HCT116 (cell line): ENCODE data around the gene ALKBH1. TPM values are rescaled to one million over a fixed set of nuclear protein-coding genes. Genes with fewer than 3 reads are reported as not detected.

Experiments used
- ATAC-seq: fragments of 200-7000 bp; cut with Tn5 transposase; 2 replicates; pipeline ENCODE4 v1.9.1; 2020; ENCODE audit warnings: mild to moderate bottlenecking, moderate library complexity
- BruUV-seq: library from RNA; stranded (reverse); fragments of 400-500 nt; replicated peaks from 2 replicates; lab custom pipeline; 2021; lab: Mats Ljungman, UMichigan
- CTCF ChIA-PET: fragments of 300-600 bp; sonication (Branson Sonifier 250); formaldehyde crosslinking; loops from one replicate; lab custom pipeline; 2021; ENCODE audit warnings: antibody characterized with exemption; lab: Charles Lee
- POLR2A ChIA-PET: fragments of 300-600, 350-600 bp; sonication (Branson Sonifier 250); formaldehyde crosslinking; loops from one replicate; lab custom pipeline; 2021; ENCODE audit warnings: antibody characterized with exemption; lab: Charles Lee
- RAD21 ChIA-PET, 2 experiments: fragments of 300-600 bp; sonication (Branson Sonifier 250); formaldehyde crosslinking; loops; one replicate each; lab custom pipeline; 2023; ENCODE audit warnings: low total read pairs in 2 of 2; ENCODE audit not compliant: uncharacterized antibody in 2 of 2, unreplicated experiment in 2 of 2, low non-redundant PET in 1 of 2; lab: Charles Lee
- DNase-seq: peaks from one replicate; pipeline ENCODE4 v3.0.0-alpha.2; 2010; ENCODE audit warnings: low read depth, low spot score
- H2AFZ ChIP-seq: fragments of 200-600 bp; shearing (Covaris generic), sonication (generic); 2 replicates; pipeline ENCODE4 v1.6.1; 2017; ENCODE audit warnings: low read depth, mixed run types, mixed read lengths, antibody characterized with exemption, low read length; ENCODE audit not compliant: poor library complexity, severe bottlenecking
- H3K27ac ChIP-seq: 2 replicates; pipeline ENCODE4 v1.5.1; 2012; ENCODE audit warnings: low read depth, low read length
- H3K27me3 ChIP-seq: fragments of 200-600 bp; sonication (generic); 2 replicates; pipeline ENCODE4 v1.6.1; 2016; ENCODE audit warnings: mixed run types, low read length, mixed read lengths; ENCODE audit not compliant: insufficient read depth
- H3K36me3 ChIP-seq, 2 experiments: fragments of 200-500 bp in 1 of 2; fragments of 200-600 bp in 1 of 2; sonication (Bioruptor generic) in 1 of 2; sonication (generic) in 1 of 2; 2 replicates each; pipeline versions ENCODE4 v1.5.1 to v1.6.1; 2014 to 2016; ENCODE audit warnings: low read length in 2 of 2, inconsistent platforms in 1 of 2, mixed read lengths in 1 of 2, mixed run types in 1 of 2; ENCODE audit not compliant: insufficient read depth in 2 of 2, control insufficient read depth in 1 of 2
- H3K4me1 ChIP-seq, 2 experiments: fragments of 200-600 bp in 1 of 2; sonication (generic) in 1 of 2; 2 replicates each; pipeline versions ENCODE4 v1.5.1 to v1.6.1; 2012 to 2017; ENCODE audit warnings: low read length in 2 of 2, inconsistent platforms in 1 of 2, mild to moderate bottlenecking in 1 of 2, mixed read lengths in 1 of 2, mixed run types in 1 of 2, moderate library complexity in 1 of 2; ENCODE audit not compliant: insufficient read depth in 2 of 2, control insufficient read depth in 1 of 2
- H3K4me2 ChIP-seq: fragments of 200-600 bp; sonication (generic); 2 replicates; pipeline ENCODE4 v1.6.1; 2017; ENCODE audit warnings: mixed run types, low read length, mixed read lengths
- H3K4me3 ChIP-seq, 2 experiments: fragments of 200-600 bp in 1 of 2; sonication (generic) in 1 of 2; replicated peaks in 1 of 2; 2 replicates each; pipeline ENCODE4 v1.5.1; 2011 to 2016; ENCODE audit warnings: low read length in 2 of 2, control low read depth in 1 of 2, low read depth in 1 of 2, mild to moderate bottlenecking in 1 of 2, mixed read lengths in 1 of 2, mixed run types in 1 of 2
- H3K79me2 ChIP-seq: fragments of 200-600 bp; sonication (generic); 2 replicates; pipeline ENCODE4 v1.6.1; 2017; ENCODE audit warnings: mild to moderate bottlenecking, mixed run types, low read length, moderate library complexity, mixed read lengths; ENCODE audit not compliant: insufficient read depth
- H3K9ac ChIP-seq: fragments of 200-600 bp; sonication (generic); 2 replicates; pipeline ENCODE4 v1.6.1; 2016; ENCODE audit warnings: low read length, mixed read lengths
- H3K9me2 ChIP-seq: fragments of 200-600 bp; sonication (generic), shearing (Covaris generic); 2 replicates; pipeline ENCODE4 v1.6.1; 2017; ENCODE audit warnings: mixed run types, mild to moderate bottlenecking, moderate library complexity; ENCODE audit not compliant: insufficient read depth
- H3K9me3 ChIP-seq, 2 experiments: fragments of 200-500 bp in 1 of 2; fragments of 200-600 bp in 1 of 2; sonication (Bioruptor generic) in 1 of 2; sonication (generic) in 1 of 2; 2 replicates each; pipeline ENCODE4 v1.6.1; 2014 to 2017; ENCODE audit warnings: low read length in 2 of 2, mixed read lengths in 2 of 2, inconsistent platforms in 1 of 2, low read depth in 1 of 2, mild to moderate bottlenecking in 1 of 2, mixed run types in 1 of 2, moderate library complexity in 1 of 2; ENCODE audit not compliant: control insufficient read depth in 1 of 2, insufficient read depth in 1 of 2
- H4K20me1 ChIP-seq: fragments of 200-600 bp; sonication (generic), shearing (Covaris generic); 2 replicates; pipeline ENCODE4 v1.6.1; 2017; ENCODE audit warnings: mixed run types, mild to moderate bottlenecking, moderate library complexity; ENCODE audit not compliant: insufficient read depth
- CBX3 ChIP-seq: IDR thresholded peaks from 2 replicates; pipeline ENCODE4 v1.6.1; 2012; ENCODE audit warnings: low read depth
- EZH2phosphoT487 ChIP-seq: fragments of 200-600 bp; IDR thresholded peaks from 2 replicates; pipeline ENCODE4 v1.6.1; 2018; ENCODE audit warnings: antibody characterized with exemption, borderline replicate concordance
- POLR2A ChIP-seq: IDR thresholded peaks from 2 replicates; pipeline ENCODE4 v1.7.0; 2011; ENCODE audit warnings: borderline replicate concordance; ENCODE audit not compliant: insufficient read depth, insufficient read length; ENCODE audit errors: extremely low read depth
- POLR2AphosphoS5 ChIP-seq: IDR thresholded peaks from 2 replicates; pipeline ENCODE4 v1.6.1; 2011; ENCODE audit warnings: mild to moderate bottlenecking, low read depth, low read length, moderate library complexity
- RAD21 ChIP-seq: IDR thresholded peaks from 2 replicates; pipeline ENCODE4 v1.6.1; 2012; ENCODE audit warnings: low read depth, mild to moderate bottlenecking
- SIN3A ChIP-seq: IDR thresholded peaks from 2 replicates; pipeline ENCODE4 v1.6.1; 2012; ENCODE audit warnings: low read depth
- SRF ChIP-seq: IDR thresholded peaks from 2 replicates; pipeline ENCODE4 v1.6.1; 2012; ENCODE audit warnings: low read depth
- TCF7L2 ChIP-seq: IDR thresholded peaks from 2 replicates; pipeline ENCODE4 v1.7.0; 2011; ENCODE audit warnings: borderline replicate concordance, inconsistent platforms; ENCODE audit not compliant: insufficient read depth, insufficient read length; ENCODE audit errors: extremely low read depth
- YY1 ChIP-seq: IDR thresholded peaks from 2 replicates; pipeline ENCODE4 v1.6.1; 2011; ENCODE audit warnings: low read length, low read depth, moderate library complexity, mild to moderate bottlenecking; ENCODE audit not compliant: insufficient replicate concordance; ENCODE audit errors: extremely low read depth
- ZFX ChIP-seq: fragments of 450-650 bp; IDR thresholded peaks from 2 replicates; pipeline ENCODE4 v1.6.1; 2017
- ZNF274 ChIP-seq: fragments of 200-500 bp; sonication (Bioruptor generic); IDR thresholded peaks from 2 replicates; pipeline ENCODE4 v1.6.1; 2014; ENCODE audit warnings: mild to moderate bottlenecking, low read depth, low read length, inconsistent platforms
- intact Hi-C: fragments of 100-400 bp; cut with micrococcal nuclease; formaldehyde crosslinking; loops from 2 replicates; pipeline ENCODE4 v1.10.0; 2022
- total RNA-seq: library from RNA; stranded (reverse); gene quantifications from one replicate; pipeline ENCODE4 v1.2.1, GENCODE V29; 2021; ENCODE audit not compliant: unreplicated experiment
- TF ChIP-seq, protein P1 (sequence below), 3 experiments: fragments of 200-600 bp in 1 of 3; sonication (generic) in 1 of 3; IDR thresholded peaks in 2 of 3; conservative IDR thresholded peaks in 1 of 3; 2 replicates each; pipeline ENCODE4 v1.5.1; 2012 to 2017; ENCODE audit warnings: low read depth in 2 of 3, low read length in 2 of 3, antibody characterized with exemption in 1 of 3, borderline replicate concordance in 1 of 3, control low read depth in 1 of 3, mild to moderate bottlenecking in 1 of 3, mixed read lengths in 1 of 3, mixed run types in 1 of 3, moderate library complexity in 1 of 3; ENCODE audit not compliant: insufficient read depth in 1 of 3

ALKBH1 gene
- total RNA-seq, 1 experiment from 2014 or later, result 14.4 TPM

DNA sequence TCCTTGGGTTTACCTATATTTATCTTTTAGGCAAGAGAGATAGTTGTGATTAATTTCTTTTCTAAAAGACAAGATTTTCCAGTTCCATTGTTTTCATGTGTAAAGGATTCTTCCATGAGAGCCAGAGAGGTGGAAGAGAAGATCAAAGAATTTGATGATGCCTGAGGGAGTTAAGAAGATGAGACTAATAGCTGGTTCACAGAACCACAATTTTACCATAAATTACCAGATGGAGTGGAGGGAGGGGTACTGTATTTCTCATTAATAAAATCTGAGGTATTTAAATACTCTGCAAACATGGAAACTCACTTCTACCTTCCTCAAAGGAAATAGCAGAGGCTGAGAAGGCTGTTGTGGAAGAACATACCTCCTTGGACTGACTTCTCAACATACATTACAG is 34.6 kb downstream of the ALKBH1 start:
- H3K4me2 ChIP-seq, result no peak overlapping the region
- no peak for TF ChIP-seq POLR2AphosphoS5
- TF ChIP-seq RAD21, result no peak
- TF ChIP-seq, protein P1, sequence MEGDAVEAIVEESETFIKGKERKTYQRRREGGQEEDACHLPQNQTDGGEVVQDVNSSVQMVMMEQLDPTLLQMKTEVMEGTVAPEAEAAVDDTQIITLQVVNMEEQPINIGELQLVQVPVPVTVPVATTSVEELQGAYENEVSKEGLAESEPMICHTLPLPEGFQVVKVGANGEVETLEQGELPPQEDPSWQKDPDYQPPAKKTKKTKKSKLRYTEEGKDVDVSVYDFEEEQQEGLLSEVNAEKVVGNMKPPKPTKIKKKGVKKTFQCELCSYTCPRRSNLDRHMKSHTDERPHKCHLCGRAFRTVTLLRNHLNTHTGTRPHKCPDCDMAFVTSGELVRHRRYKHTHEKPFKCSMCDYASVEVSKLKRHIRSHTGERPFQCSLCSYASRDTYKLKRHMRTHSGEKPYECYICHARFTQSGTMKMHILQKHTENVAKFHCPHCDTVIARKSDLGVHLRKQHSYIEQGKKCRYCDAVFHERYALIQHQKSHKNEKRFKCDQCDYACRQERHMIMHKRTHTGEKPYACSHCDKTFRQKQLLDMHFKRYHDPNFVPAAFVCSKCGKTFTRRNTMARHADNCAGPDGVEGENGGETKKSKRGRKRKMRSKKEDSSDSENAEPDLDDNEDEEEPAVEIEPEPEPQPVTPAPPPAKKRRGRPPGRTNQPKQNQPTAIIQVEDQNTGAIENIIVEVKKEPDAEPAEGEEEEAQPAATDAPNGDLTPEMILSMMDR (IDR thresholded peaks at IDR 0.05 in 2 of 3, conservative IDR thresholded peaks at IDR 0.05 in 1 of 3; ENCODE audit: borderline replicate concordance in 1 of 3, insufficient read depth in 1 of 3, low read depth in 2 of 3, low read length in 2 of 3), result no peak
- no peak for TF ChIP-seq ZFX
- TF ChIP-seq SIN3A, result no peak
- TF ChIP-seq ZNF274, result no peak
- no TSS peak for BruUV-seq
- ChIA-PET CTCF (no interaction called here), POLR2A (no interaction called here), RAD21 (no interaction called here)
- H3K79me2 ChIP-seq, result no peaks in the 10 kb centered on the region
- H3K4me3 ChIP-seq, result no peak overlapping the region
- H3K36me3 ChIP-seq, result peaks cover 5 to 6% of the 10 kb centered on the region in 2 experiments
- no peak for DNase-seq
- no peak overlapping the region for H3K9ac ChIP-seq
- no peaks in the 10 kb centered on the region for H3K9me2 ChIP-seq
- no peaks in the 10 kb centered on the region for H4K20me1 ChIP-seq
- no peaks in the 10 kb centered on the region for H3K4me1 ChIP-seq
- H3K9me3 ChIP-seq, result no peaks in the 10 kb centered on the region
- no peaks in the 10 kb centered on the region for H3K27me3 ChIP-seq
- H3K27ac ChIP-seq, result no peak overlapping the region
- H2AFZ ChIP-seq, result no peak overlapping the region
- intact Hi-C loops, result no loop called here
- ATAC-seq, result no peak

DNA sequence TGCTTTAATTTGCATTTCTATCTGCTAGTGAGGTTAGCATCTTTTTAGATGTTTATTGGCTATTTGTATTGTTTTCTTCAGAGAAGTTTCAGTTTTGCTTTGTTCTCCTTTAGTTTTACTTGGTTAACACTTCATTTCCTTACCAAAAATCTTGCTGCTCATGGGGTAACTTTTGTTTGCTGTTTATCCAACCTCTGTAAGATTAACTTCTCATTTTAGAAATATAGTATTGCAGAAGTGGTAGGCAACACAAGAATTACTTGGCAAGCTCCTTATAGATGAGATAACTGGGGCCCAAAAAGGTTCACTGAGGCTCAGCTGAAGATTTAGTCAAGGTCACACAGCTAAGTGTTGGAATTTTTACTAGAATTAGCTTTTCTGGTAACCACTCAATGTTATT is 40.5 kb downstream of the ALKBH1 start:
- ATAC-seq (no peak), DNase-seq (no peak)
- RAD21 ChIA-PET, result no interaction called here
- Histone ChIP-seq H3K9me2 (no peaks in the 10 kb centered on the region), H3K27me3 (no peaks in the 10 kb centered on the region), H2AFZ (no peak overlapping the region), H3K4me1 (no peaks in the 10 kb centered on the region), H3K79me2 (no peaks in the 10 kb centered on the region), H3K4me2 (no peak overlapping the region)
- no TSS peak for BruUV-seq
- TF ChIP-seq CBX3 (no peak), ZNF274 (no peak), SRF (no peak), YY1 (no peak), RAD21 (no peak), SIN3A (no peak), EZH2phosphoT487 (no peak), POLR2A (no peak), TCF7L2 (no peak)
- TF ChIP-seq, all 23 proteins: peak for 0
- CTCF ChIA-PET, result no interaction called here
- H3K9ac ChIP-seq, result no peak overlapping the region
- H3K9me3 ChIP-seq, result no peaks in the 10 kb centered on the region
- no peak overlapping the region for H3K27ac ChIP-seq
- intact Hi-C loops, result no loop called here
- no peak overlapping the region for H3K4me3 ChIP-seq
- no peaks in the 10 kb centered on the region for H4K20me1 ChIP-seq
- POLR2A ChIA-PET, result no interaction called here
- peaks cover under 1 to 1% of the 10 kb centered on the region in 2 experiments; a peak in 1 of 4 replicates for H3K36me3 ChIP-seq
